ENCODE data around the gene SLC23A3. TPM values are rescaled to one million over a fixed set of nuclear protein-coding genes. Genes with fewer than 3 reads are reported as not detected.

Gene SLC23A3
- total RNA-seq, 4 donors from 2014 or later: 5.4 to 18.4 (median 15.7) TPM

DNA sequence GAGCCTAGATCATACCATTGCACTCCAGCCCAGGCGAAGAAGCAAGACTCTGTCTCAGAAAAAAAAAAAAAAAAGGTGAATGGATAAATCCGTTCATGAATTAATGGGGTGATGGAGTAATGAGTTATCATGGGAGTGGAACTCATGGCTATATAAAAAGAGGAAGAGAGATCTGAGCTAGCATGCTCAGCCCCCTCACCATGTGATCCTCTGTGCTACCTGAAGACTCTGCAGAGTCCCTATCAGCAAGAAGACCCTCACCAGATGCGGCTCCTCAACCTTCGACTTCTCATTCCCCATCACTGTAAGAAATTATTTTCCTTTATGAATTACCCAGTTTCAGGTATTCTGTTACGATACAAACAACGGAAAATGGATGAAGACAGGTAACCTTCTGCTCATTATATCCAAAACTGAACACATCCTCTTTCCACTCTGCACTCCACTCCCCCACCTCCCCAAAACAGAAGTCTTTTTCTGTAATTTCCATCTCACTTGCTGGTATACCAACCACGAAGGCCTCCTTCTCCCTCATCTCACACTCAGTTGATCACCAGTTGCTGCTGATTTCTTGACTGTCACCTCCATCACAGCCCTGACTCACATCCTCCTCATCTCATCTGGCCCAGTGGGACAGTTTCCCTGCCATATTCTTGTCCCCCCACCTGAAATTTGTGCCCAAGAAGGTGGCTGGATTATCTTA lies 17.1 kb upstream of the SLC23A3 start:
- no peak for TF ChIP-seq CTCF (IDR thresholded peaks at IDR 0.05)
- TF ChIP-seq EP300 (IDR thresholded peaks at IDR 0.05; ENCODE audit: low read depth): no peak
- no peak for TF ChIP-seq POLR2A (IDR thresholded peaks at IDR 0.05)
- TF ChIP-seq POLR2AphosphoS5 (IDR thresholded peaks at IDR 0.05): no peak
- Histone ChIP-seq H3K4me1 (peaks cover 0 to 20% (median 9%) of the 10 kb centered on the region in 4 donors), H3K27me3 (no peaks in the 10 kb centered on the region), H3K36me3 (peaks cover 0 to 18% (median 3%) of the 10 kb centered on the region in 4 donors), H3K27ac (no peak overlapping the region), H3K4me3 (no peak overlapping the region), H3K9me3 (no peaks in the 10 kb centered on the region)
- intact Hi-C loops (cut with DNase I; ENCODE audit: low total_unique reads) (no loop called here), in situ Hi-C loops (cut with MboI; ENCODE audit: low pct_ligation_motif_present in 1 of 4, low pct_unique_long_range_greater_than_20kb in 1 of 4, low sequenced_read_pairs in 3 of 4) (no loop called here)
- DNase-seq: no peak
- 82 to 87% methylated on average over 6 to 7 of the region's 7 CpGs for WGBS, 2 donors (ENCODE audit: low coverage in 1 of 2)

- H3K4me3 ChIP-seq: no peak overlapping the region
- peaks cover 5 to 44% (median 18%) of the 10 kb centered on the region in 4 donors for H3K4me1 ChIP-seq
- in situ Hi-C loops (cut with MboI; ENCODE audit: low pct_ligation_motif_present in 1 of 4, low pct_unique_long_range_greater_than_20kb in 1 of 4, low sequenced_read_pairs in 3 of 4) (no loop called here), intact Hi-C loops (cut with DNase I; ENCODE audit: low total_unique reads) (no loop called here)
- H3K36me3 ChIP-seq: peaks cover 0 to 41% (median 9%) of the 10 kb centered on the region in 4 donors
- H3K27me3 ChIP-seq: no peaks in the 10 kb centered on the region
- WGBS, 2 donors (ENCODE audit: low coverage in 1 of 2): 93 to 100% methylated on average over 1 to 2 of the region's 2 CpGs
- peak overlapping the region in 3 of 4 donors; percentile 50 to 79 (median 71) for H3K27ac ChIP-seq
- H3K9me3 ChIP-seq: no peaks in the 10 kb centered on the region
- DNase-seq: no peak
- TF ChIP-seq POLR2AphosphoS5 (IDR thresholded peaks at IDR 0.05): no peak
- no peak for TF ChIP-seq EP300 (IDR thresholded peaks at IDR 0.05; ENCODE audit: low read depth)
- TF ChIP-seq CTCF (IDR thresholded peaks at IDR 0.05): no peak
- TF ChIP-seq POLR2A (IDR thresholded peaks at IDR 0.05): no peak
Measured at GRCh38 chr2:219184121-219184520, 14.3 kb upstream of the SLC23A3 start.

- in situ Hi-C loops (cut with MboI; ENCODE audit: low pct_ligation_motif_present in 1 of 4, low pct_unique_long_range_greater_than_20kb in 1 of 4, low sequenced_read_pairs in 3 of 4): no loop called here
- WGBS, 2 donors (ENCODE audit: low coverage in 1 of 2): 53 to 85% methylated on average over 3 to 6 of the region's 6 CpGs
- peaks cover 9 to 50% (median 24%) of the 10 kb centered on the region in 4 donors for H3K4me1 ChIP-seq
- H3K4me3 ChIP-seq: no peak overlapping the region
- TF ChIP-seq POLR2AphosphoS5 (IDR thresholded peaks at IDR 0.05) (peak in 2 of 3 donors; percentile 40 to 59), POLR2A (IDR thresholded peaks at IDR 0.05) (no peak)
- H3K27me3 ChIP-seq: no peaks in the 10 kb centered on the region
- H3K36me3 ChIP-seq: peaks cover 0 to 41% (median 9%) of the 10 kb centered on the region in 4 donors
- peak; percentile 38 for DNase-seq
- H3K27ac ChIP-seq: peak overlapping the region; percentile 47 to 79 (median 74)
- intact Hi-C loops (cut with DNase I; ENCODE audit: low total_unique reads): no loop called here
- no peaks in the 10 kb centered on the region for H3K9me3 ChIP-seq
Measured at GRCh38 chr2:219183151-219183772, 13.4 kb upstream of the SLC23A3 start.

GRCh38 chr2:219182331-219183150 lies 12.7 kb upstream of the SLC23A3 start:
- WGBS, 2 donors (ENCODE audit: low coverage in 1 of 2): 70 to 90% methylated on average over 2 to 8 of the region's 8 CpGs

More at GRCh38 chr2:219182331-219183150, 12.7 kb upstream of the SLC23A3 start:
- DNase-seq: peak; percentile 61
- in situ Hi-C loops (cut with MboI; ENCODE audit: low pct_ligation_motif_present in 1 of 4, low pct_unique_long_range_greater_than_20kb in 1 of 4, low sequenced_read_pairs in 3 of 4) (no loop called here), intact Hi-C loops (cut with DNase I; ENCODE audit: low total_unique reads) (no loop called here)
- H3K27ac ChIP-seq: peak overlapping the region; percentile 47 to 79 (median 74)
- TF ChIP-seq EP300 (IDR thresholded peaks at IDR 0.05; ENCODE audit: low read depth) (no peak), POLR2AphosphoS5 (IDR thresholded peaks at IDR 0.05) (peak in 1 of 3 donors; percentile 9)
- H3K4me1 ChIP-seq: peaks cover 9 to 50% (median 24%) of the 10 kb centered on the region in 4 donors
- no peaks in the 10 kb centered on the region for H3K27me3 ChIP-seq
- no peaks in the 10 kb centered on the region for H3K9me3 ChIP-seq
- H3K4me3 ChIP-seq: no peak overlapping the region
- H3K36me3 ChIP-seq: peaks cover 0 to 41% (median 9%) of the 10 kb centered on the region in 4 donors
